Cerebellar nuclear complex (tissue), 1 donor: ENCODE results near the gene RPE.

Source experiments
- DNase-seq, 2 experiments: peaks; one replicate each; lab custom pipeline; 2025; lab: John Stamatoyannopoulos, UW

RPE gene

GRCh38 chr2:210002158-210003157, at the start of gene RPE:
TSS of gene RPE (plus strand) at chr2:210002638. CDS start at chr2:210002662, 24 bp downstream.
- peak; percentile 78 to 82 for DNase-seq

DNA sequence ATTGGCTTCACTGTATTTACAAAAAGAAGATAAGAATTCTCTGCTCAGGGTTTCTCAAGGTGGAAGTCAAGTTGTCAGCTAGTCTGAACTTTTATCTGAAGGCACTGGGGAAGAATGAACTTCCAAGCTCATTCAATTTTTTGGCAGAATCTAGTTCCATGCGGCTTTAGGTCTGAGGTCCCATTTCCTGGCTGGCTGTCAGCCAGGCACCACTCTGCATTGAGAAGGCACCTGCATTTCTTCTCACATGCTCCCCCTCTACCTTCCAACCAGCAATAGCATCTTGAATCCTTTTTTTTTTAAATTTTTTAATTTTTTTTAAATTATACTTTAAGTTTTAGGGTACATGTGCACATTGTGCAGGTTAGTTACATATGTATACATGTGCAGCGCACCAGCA, 46.2 kb upstream of the RPE start:
- DNase-seq, result no peak

- no peak for DNase-seq
Measured at GRCh38 chr2:209958016-209958415, 44.4 kb upstream of the RPE start.

DNA sequence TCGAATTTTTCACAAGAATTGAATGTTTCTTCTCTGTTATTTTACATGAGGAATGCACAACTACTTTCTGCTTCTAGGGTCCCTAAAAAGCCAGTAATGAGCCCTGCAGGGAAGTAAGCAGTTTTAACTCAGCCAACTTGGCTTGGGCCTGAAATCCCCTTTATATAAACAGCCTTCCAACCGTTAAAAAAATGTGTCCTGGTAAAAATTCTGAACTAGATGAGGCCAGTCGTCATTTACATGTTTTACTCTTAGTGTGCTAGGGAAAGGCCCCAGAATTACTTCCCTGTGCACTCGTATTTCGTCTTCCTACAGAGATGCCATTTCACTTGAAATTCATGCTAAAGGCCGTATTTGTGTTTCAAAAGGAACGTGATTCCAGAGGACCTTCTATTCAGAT, 42.4 kb upstream of the RPE start:
- DNase-seq, result no peak

GRCh38 chr2:209960676-209961630, 41.5 kb upstream of the RPE start:
- DNase-seq, result no peak

DNA sequence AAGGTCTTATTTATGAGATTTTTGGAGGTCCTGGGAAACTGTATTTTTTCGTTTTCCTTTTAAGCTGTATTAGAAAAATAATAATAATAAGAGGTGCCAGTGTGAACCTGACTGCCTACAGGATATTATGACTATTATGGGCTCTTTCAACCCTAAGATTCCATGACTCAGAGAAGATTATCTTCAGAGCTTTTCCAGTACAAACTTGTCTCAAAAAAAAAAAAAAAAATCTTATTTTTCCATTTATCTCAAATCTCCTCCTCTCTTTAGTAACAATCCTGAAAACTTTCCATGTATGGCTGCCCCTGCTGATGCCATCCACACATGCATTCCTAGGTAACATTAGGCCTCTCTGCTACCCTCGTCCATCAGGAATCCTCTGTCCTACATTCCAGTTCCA, 36.7 kb upstream of the RPE start:
- no peak for DNase-seq

GRCh38 chr2:209969692-209970091, 32.7 kb upstream of the RPE start:
- DNase-seq, result no peak

GRCh38 chr2:209970271-209970670, 32.2 kb upstream of the RPE start:
- DNase-seq, result no peak

GRCh38 chr2:209970711-209971110, 31.7 kb upstream of the RPE start:
- no peak for DNase-seq

- no peak for DNase-seq
Measured at GRCh38 chr2:209973328-209973727, 29.1 kb upstream of the RPE start.

- no peak for DNase-seq
Measured at GRCh38 chr2:209974576-209974975, 27.9 kb upstream of the RPE start.

- no peak for DNase-seq
Measured at GRCh38 chr2:209976698-209977385, 25.6 kb upstream of the RPE start.

- no peak for DNase-seq
Measured at GRCh38 chr2:209977386-209978239, 24.8 kb upstream of the RPE start.

GRCh38 chr2:209984291-209984690, 18.1 kb upstream of the RPE start:
- DNase-seq, result no peak

- no peak for DNase-seq
Measured at GRCh38 chr2:209985874-209986273, 16.6 kb upstream of the RPE start.

- no peak for DNase-seq
Measured at GRCh38 chr2:209986415-209986814, 16.0 kb upstream of the RPE start.

GRCh38 chr2:209988010-209988409, 14.4 kb upstream of the RPE start:
- DNase-seq, result no peak

DNA sequence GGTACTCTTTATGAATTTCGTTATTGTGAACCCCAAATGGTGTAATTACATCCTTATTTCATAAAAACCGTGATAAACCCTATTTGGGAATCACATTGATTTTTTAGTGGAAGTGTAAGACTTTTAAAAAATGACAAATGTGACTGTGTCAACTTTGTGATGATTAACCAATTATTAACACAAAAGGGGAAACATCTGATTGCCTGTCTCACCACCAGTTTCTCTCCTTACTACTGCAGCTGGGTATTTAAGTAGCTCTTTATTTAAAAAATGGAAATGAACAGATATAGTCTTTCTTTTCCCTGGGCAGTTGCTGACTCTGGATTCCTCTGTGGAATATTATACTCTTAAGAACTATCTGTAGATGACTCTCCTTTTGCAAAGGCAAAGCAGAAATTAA, 11.6 kb upstream of the RPE start:
- no peak for DNase-seq

- no peak for DNase-seq
Measured at GRCh38 chr2:209993968-209994367, 8.5 kb upstream of the RPE start.

- DNase-seq, result no peak
Measured at GRCh38 chr2:209998596-209998995, 3.8 kb upstream of the RPE start.
